ENCODE data around the gene MRTFA. TPM values are rescaled to one million over a fixed set of nuclear protein-coding genes. Genes with fewer than 3 reads are reported as not detected.

Gene MRTFA
- total RNA-seq, 1 donor from 2014 or later: 52.1 TPM

GRCh38 chr22:40480996-40481395 is 155.5 kb downstream of the MRTFA start:
- TF ChIP-seq CTCF (conservative IDR thresholded peaks at IDR 0.05; ENCODE audit: low read depth, low read length): no peak
- DNase-seq (ENCODE audit: low read depth): no peak
- H3K4me3 ChIP-seq (ENCODE audit: low read depth, low read length): no peak overlapping the region

- DNase-seq (ENCODE audit: low read depth): no peak
These were observed 156.5 kb downstream of the MRTFA start for GRCh38 chr22:40479887-40480538.

GRCh38 chr22:40479126-40479800 is 157.3 kb downstream of the MRTFA start:
- H3K4me3 ChIP-seq (ENCODE audit: low read depth, low read length): no peak overlapping the region
- no peak for TF ChIP-seq CTCF (conservative IDR thresholded peaks at IDR 0.05; ENCODE audit: low read depth, low read length)

More at GRCh38 chr22:40479887-40480538, 156.5 kb downstream of the MRTFA start:
- no peak for TF ChIP-seq CTCF (conservative IDR thresholded peaks at IDR 0.05; ENCODE audit: low read depth, low read length)
- H3K4me3 ChIP-seq (ENCODE audit: low read depth, low read length): no peak overlapping the region

GRCh38 chr22:40478338-40479125 is 158.0 kb downstream of the MRTFA start:
- H3K4me3 ChIP-seq (ENCODE audit: low read depth, low read length): no peak overlapping the region
- TF ChIP-seq CTCF (conservative IDR thresholded peaks at IDR 0.05; ENCODE audit: low read depth, low read length): no peak
- DNase-seq (ENCODE audit: low read depth): no peak

More at GRCh38 chr22:40479126-40479800, 157.3 kb downstream of the MRTFA start:
- DNase-seq (ENCODE audit: low read depth): no peak

GRCh38 chr22:40477683-40478337 is 158.7 kb downstream of the MRTFA start:
- TF ChIP-seq CTCF (conservative IDR thresholded peaks at IDR 0.05; ENCODE audit: low read depth, low read length): no peak
- H3K4me3 ChIP-seq (ENCODE audit: low read depth, low read length): no peak overlapping the region
- no peak for DNase-seq (ENCODE audit: low read depth)

- no peak overlapping the region for H3K4me3 ChIP-seq (ENCODE audit: low read depth, low read length)
- TF ChIP-seq CTCF (conservative IDR thresholded peaks at IDR 0.05; ENCODE audit: low read depth, low read length): no peak
- DNase-seq (ENCODE audit: low read depth): no peak
These were observed 160.2 kb downstream of the MRTFA start for GRCh38 chr22:40476341-40476740.
